Neural cell (in vitro differentiated cells): Measurements from ENCODE around the gene GRIK3.

Experiments used
- CTCF ChIP-seq: fragments of 450-650 bp; IDR thresholded peaks from 2 replicates; pipeline ENCODE4 v1.5.1; 2014; ENCODE audit warnings: antibody characterized with exemption, mild to moderate bottlenecking, moderate library complexity; ENCODE audit not compliant: poor library complexity, severe bottlenecking
- EP300 ChIP-seq: fragments of 450-650 bp; conservative IDR thresholded peaks from 2 replicates; pipeline ENCODE4 v1.6.1; 2014; ENCODE audit warnings: antibody characterized with exemption, mild to moderate bottlenecking, moderate library complexity; ENCODE audit not compliant: poor library complexity, severe bottlenecking
- EZH2 ChIP-seq: fragments of 200-600, 300-800 bp; shearing (Covaris generic), sonication (generic); IDR thresholded peaks from 2 replicates; pipeline ENCODE4 v1.6.1; 2014; ENCODE audit warnings: antibody characterized with exemption, low read length, borderline replicate concordance, mild to moderate bottlenecking; ENCODE audit not compliant: insufficient read depth, poor library complexity, severe bottlenecking
- MXI1 ChIP-seq: fragments of 450-650 bp; conservative IDR thresholded peaks from 2 replicates; pipeline ENCODE4 v1.6.1; 2014; ENCODE audit warnings: antibody characterized with exemption, mild to moderate bottlenecking; ENCODE audit not compliant: poor library complexity, severe bottlenecking
- POLR2AphosphoS5 ChIP-seq: IDR thresholded peaks from 2 replicates; pipeline ENCODE4 v1.6.1; 2012
- RAD21 ChIP-seq: fragments of 450-650 bp; conservative IDR thresholded peaks from 2 replicates; pipeline ENCODE4 v1.6.1; 2014; ENCODE audit warnings: antibody characterized with exemption, mild to moderate bottlenecking, moderate library complexity
- REST ChIP-seq: IDR thresholded peaks from 2 replicates; pipeline ENCODE4 v1.6.1; 2012; ENCODE audit warnings: borderline replicate concordance
- SMC3 ChIP-seq: fragments of 450-650 bp; conservative IDR thresholded peaks from 2 replicates; pipeline ENCODE4 v1.6.1; 2014; ENCODE audit warnings: antibody characterized with exemption, mild to moderate bottlenecking, moderate library complexity; ENCODE audit not compliant: poor library complexity

- TF ChIP-seq SMC3 = no peak
- TF ChIP-seq REST = no peak
- TF ChIP-seq CTCF = no peak
- TF ChIP-seq EZH2 = no peak
- no peak for TF ChIP-seq EP300
- TF ChIP-seq POLR2AphosphoS5 = no peak
- no peak for TF ChIP-seq MXI1
- TF ChIP-seq RAD21 = no peak
Observed at GRCh38 chr1:36909946-36910725, 124.2 kb downstream of the GRIK3 start.
